ENCODE measurements around the gene MDK.

MDK gene

DNA sequence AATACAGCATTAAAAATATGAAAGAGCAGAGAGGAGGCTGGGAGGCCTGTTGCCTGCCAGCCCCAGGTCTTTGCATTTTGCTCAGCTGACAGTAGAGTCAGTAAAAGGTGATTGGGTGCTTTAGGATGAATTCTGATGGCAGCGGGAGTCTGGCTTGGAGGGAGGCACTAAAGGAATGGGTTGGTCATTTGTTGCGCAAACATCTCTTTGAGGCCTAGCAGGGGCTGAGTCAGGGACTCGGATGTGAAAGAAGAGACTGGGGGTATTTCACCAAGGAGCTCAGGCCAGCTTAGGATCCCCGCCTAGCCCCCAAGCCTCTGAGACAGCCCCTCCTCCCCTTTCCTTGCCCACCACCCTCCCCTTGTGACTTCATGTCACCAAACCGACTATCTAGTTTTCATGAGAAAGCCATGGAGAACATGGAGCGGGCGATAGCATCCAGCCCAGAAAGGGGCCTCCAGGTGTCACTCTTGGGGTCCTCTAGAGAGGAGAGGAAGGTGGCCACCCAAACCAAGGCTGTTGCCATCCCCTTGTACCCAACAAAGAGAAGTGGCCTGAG lies 24.5 kb upstream of the MDK start:
- H3K4me3 Mint-ChIP-seq: no peak overlapping the region
- ATAC-seq (replicated peaks): no peak
- H3K36me3 Mint-ChIP-seq: peaks cover 4 to 9% of the 10 kb centered on the region in 2 donors
- H3K27me3 Mint-ChIP-seq: no peaks in the 10 kb centered on the region
- H3K4me1 Mint-ChIP-seq: peaks cover 31 to 56% of the 10 kb centered on the region in 2 donors
- no peaks in the 10 kb centered on the region for H3K9me3 Mint-ChIP-seq
- H3K27ac Mint-ChIP-seq: no peak overlapping the region
- no peak for DNase-seq

DNA sequence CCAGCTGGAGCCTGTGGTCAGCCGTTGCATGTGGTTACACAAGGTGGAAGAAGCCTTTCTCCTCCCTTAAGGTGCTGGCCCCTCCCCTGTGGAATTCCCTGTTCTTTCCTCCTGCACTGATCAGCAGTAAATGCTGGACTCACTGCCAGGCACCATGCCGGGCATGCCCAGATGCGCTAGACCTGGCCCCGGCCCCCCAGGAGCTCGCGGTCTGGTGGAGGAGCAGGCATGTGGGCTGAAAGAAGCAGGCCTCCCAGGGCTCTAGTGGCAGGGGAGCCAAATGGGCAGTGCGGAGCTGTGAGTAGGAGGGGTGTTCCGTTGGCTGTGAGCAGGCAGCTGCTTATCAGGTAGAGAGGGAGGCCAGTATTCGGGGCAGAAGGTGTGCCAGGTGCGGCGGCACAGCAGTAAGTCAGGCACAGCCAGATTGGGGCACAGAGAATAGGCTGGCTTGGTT lies 24.0 kb upstream of the MDK start:
- no peak for ATAC-seq (replicated peaks)
- no peak for DNase-seq
- H3K4me3 Mint-ChIP-seq: no peak overlapping the region
- H3K27ac Mint-ChIP-seq: no peak overlapping the region
- H3K9me3 Mint-ChIP-seq: no peaks in the 10 kb centered on the region
- H3K36me3 Mint-ChIP-seq: peaks cover 4 to 9% of the 10 kb centered on the region in 2 donors
- no peaks in the 10 kb centered on the region for H3K27me3 Mint-ChIP-seq
- H3K4me1 Mint-ChIP-seq: peaks cover 33 to 57% of the 10 kb centered on the region in 2 donors

DNA sequence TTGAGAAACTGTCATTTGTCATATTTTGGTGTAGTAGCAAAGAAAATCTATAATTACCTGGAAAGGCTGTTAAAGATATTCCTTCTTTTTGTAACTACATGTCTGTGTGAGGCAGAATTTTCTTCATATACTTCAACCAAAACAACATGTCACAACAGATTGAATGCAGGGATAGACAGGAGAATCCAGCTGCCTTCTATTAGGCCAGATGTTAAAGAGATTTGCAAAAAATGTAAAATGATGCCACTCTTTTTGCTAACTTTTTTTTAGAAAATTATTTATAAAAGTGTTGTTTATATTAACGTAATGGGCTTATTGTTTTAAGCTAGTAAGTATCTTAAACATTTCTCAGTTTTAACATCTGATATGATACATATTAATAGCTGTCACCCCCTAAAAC lies 21.5 kb upstream of the MDK start:
- Mint-ChIP-seq H3K27ac (no peak overlapping the region), H3K9me3 (no peaks in the 10 kb centered on the region), H3K36me3 (peaks cover 1 to 9% of the 10 kb centered on the region in 2 donors)

DNA sequence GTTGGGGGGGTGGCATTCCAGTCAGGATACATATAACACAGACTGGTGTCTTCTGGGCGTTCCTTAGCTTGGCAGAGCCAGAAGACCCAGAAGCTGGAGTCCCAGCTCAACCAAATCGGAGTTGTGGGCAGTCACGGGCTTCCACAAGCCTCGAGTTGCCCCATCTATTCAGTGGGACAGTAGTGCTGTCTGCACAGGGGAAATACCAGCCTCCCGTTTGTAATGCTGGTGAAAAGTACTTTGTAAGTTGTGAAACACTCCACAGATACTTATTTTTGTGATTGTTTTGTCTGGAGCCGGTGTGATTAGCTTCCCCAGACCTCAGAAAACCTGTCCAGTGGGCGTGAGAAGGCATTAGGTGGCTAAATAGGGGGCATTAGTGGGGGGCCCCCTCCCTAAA lies 20.6 kb upstream of the MDK start:
- Mint-ChIP-seq H3K4me3 (peak overlapping the region; percentile 74 to 84), H3K36me3 (peaks cover 0 to 7% of the 10 kb centered on the region in 2 donors), H3K27ac (peak overlapping the region; percentile 84), H3K9me3 (no peaks in the 10 kb centered on the region), H3K27me3 (no peaks in the 10 kb centered on the region), H3K4me1 (peaks cover 27 to 43% of the 10 kb centered on the region in 2 donors)
- ATAC-seq (replicated peaks): peak; percentile 26 to 42
- no peak for DNase-seq

More for the DNA sequence above, 21.5 kb upstream of the MDK start:
- Mint-ChIP-seq H3K4me3 (no peak overlapping the region), H3K4me1 (peaks cover 27 to 43% of the 10 kb centered on the region in 2 donors), H3K27me3 (no peaks in the 10 kb centered on the region)
- no peak for DNase-seq
- no peak for ATAC-seq (replicated peaks)

- peaks cover 0 to 1% of the 10 kb centered on the region in 2 donors for H3K36me3 Mint-ChIP-seq
- H3K9me3 Mint-ChIP-seq: no peaks in the 10 kb centered on the region
- peak; percentile 40 for DNase-seq
- H3K4me3 Mint-ChIP-seq: peak overlapping the region; percentile 74 to 84
- ATAC-seq (replicated peaks): peak; percentile 95 to 96
- H3K27me3 Mint-ChIP-seq: no peaks in the 10 kb centered on the region
- H3K4me1 Mint-ChIP-seq: peaks cover 25 to 43% of the 10 kb centered on the region in 2 donors
- peak overlapping the region; percentile 84 for H3K27ac Mint-ChIP-seq
These were observed 19.9 kb upstream of the MDK start for GRCh38 chr11:46361283-46362155.

DNA sequence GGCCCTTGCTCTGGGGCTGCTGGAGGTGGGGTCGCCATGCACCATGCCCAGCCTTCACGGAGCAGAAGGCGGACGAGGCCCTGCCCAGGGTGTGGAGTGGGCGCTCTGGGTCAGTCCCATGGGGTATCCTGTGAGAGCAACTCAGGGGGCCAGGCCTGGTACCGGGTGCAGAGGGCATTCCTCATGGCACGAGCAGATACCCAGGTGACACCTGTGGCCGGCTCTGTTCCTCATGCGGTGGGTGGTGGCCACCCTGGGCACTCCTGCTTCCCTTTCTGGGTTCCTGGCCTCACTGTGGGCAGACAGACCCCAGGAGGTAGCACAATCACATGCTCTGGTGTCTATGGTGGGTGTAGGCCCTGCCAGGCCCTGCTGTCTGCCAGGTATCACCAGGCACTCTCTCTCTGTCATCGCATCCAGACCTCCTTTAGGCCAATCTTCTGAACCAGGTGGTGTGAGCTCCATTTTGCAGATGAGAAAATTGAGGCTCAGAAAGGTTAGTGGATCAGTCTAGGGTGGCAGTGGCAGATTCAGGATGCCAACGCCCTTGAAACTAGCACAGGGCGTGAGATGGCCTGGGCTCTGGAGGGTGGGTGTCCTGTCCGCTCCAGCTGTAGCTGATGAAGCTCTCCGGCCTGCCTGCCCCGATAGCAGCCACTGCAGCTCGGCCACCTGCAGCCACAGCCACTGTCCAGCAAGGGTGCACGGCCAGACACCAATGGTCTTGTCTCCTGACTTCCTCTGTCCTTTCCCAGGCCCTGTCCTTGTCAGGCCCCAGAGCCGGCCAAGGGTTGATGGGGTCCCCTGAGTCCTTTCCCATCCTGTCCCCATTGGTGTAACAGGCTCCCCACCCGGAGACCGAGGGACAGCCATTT lies 19.1 kb upstream of the MDK start:
- Mint-ChIP-seq H3K4me1 (peaks cover 25 to 40% of the 10 kb centered on the region in 2 donors), H3K36me3 (peaks cover 1 to 3% of the 10 kb centered on the region in 2 donors), H3K9me3 (no peaks in the 10 kb centered on the region), H3K4me3 (peak overlapping the region; percentile 74 to 84), H3K27me3 (no peaks in the 10 kb centered on the region), H3K27ac (peak overlapping the region; percentile 14)
- DNase-seq (no peak), ATAC-seq (replicated peaks) (peak; percentile 16 to 26)

GRCh38 chr11:46363031-46363407 lies 18.4 kb upstream of the MDK start:
- H3K4me3 Mint-ChIP-seq: no peak overlapping the region
- DNase-seq (no peak), ATAC-seq (replicated peaks) (no peak)
- peaks cover 21 to 36% of the 10 kb centered on the region in 2 donors for H3K4me1 Mint-ChIP-seq
- H3K27me3 Mint-ChIP-seq: no peaks in the 10 kb centered on the region
- H3K9me3 Mint-ChIP-seq: no peaks in the 10 kb centered on the region
- peaks cover 3% of the 10 kb centered on the region in 2 donors for H3K36me3 Mint-ChIP-seq
- H3K27ac Mint-ChIP-seq: no peak overlapping the region

GRCh38 chr11:46363455-46364005 lies 17.9 kb upstream of the MDK start:
- no peaks in the 10 kb centered on the region for H3K27me3 Mint-ChIP-seq
- H3K27ac Mint-ChIP-seq: no peak overlapping the region
- DNase-seq: no peak
- peaks cover 7% of the 10 kb centered on the region in 2 donors for H3K36me3 Mint-ChIP-seq
- no peak overlapping the region for H3K4me3 Mint-ChIP-seq
- peaks cover 21 to 38% of the 10 kb centered on the region in 2 donors for H3K4me1 Mint-ChIP-seq
- ATAC-seq (replicated peaks): no peak
- no peaks in the 10 kb centered on the region for H3K9me3 Mint-ChIP-seq

DNA sequence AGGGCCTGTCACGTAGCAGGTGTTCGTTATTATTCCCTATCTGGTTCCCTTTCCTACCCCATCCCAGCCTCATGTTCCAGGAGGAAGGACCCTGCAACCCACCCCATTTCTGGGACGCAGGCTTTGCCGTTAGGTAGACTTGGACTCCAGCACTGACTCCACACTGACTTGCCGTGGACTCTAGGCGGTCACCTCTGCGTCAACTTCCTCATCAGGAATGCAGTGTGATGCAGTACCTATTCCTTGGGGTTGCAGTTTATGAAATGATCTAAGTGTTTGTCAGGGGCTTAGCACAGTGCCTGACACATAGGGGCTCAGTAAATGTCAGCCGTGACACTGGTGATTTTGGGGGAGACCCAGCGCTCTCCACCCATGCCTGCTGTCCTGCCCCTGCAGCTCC lies 17.4 kb upstream of the MDK start:
- H3K27me3 Mint-ChIP-seq: no peaks in the 10 kb centered on the region
- H3K36me3 Mint-ChIP-seq: peaks cover 10 to 12% of the 10 kb centered on the region in 2 donors
- ATAC-seq (replicated peaks) (no peak), DNase-seq (no peak)
- no peaks in the 10 kb centered on the region for H3K9me3 Mint-ChIP-seq
- no peak overlapping the region for H3K27ac Mint-ChIP-seq
- no peak overlapping the region for H3K4me3 Mint-ChIP-seq
- peaks cover 23 to 43% of the 10 kb centered on the region in 2 donors for H3K4me1 Mint-ChIP-seq

GRCh38 chr11:46364791-46365190 lies 16.7 kb upstream of the MDK start:
- ATAC-seq (replicated peaks): no peak
- Mint-ChIP-seq H3K4me3 (no peak overlapping the region), H3K27ac (no peak overlapping the region), H3K27me3 (no peaks in the 10 kb centered on the region), H3K9me3 (no peaks in the 10 kb centered on the region), H3K36me3 (peaks cover 14 to 18% of the 10 kb centered on the region in 2 donors), H3K4me1 (peaks cover 26 to 45% of the 10 kb centered on the region in 2 donors)
- DNase-seq: no peak

- H3K4me1 Mint-ChIP-seq: peaks cover 20 to 36% of the 10 kb centered on the region in 2 donors
- H3K27me3 Mint-ChIP-seq: no peaks in the 10 kb centered on the region
- no peaks in the 10 kb centered on the region for H3K9me3 Mint-ChIP-seq
- no peak for DNase-seq
- ATAC-seq (replicated peaks): no peak
- H3K36me3 Mint-ChIP-seq: peaks cover 22 to 23% of the 10 kb centered on the region in 2 donors
- H3K4me3 Mint-ChIP-seq: no peak overlapping the region
- H3K27ac Mint-ChIP-seq: no peak overlapping the region
These were observed 15.2 kb upstream of the MDK start for GRCh38 chr11:46366260-46366659.

GRCh38 chr11:46366661-46367161 lies 14.8 kb upstream of the MDK start:
- H3K4me1 Mint-ChIP-seq: peaks cover 17 to 31% of the 10 kb centered on the region in 2 donors
- H3K27ac Mint-ChIP-seq: no peak overlapping the region
- no peak overlapping the region for H3K4me3 Mint-ChIP-seq
- no peaks in the 10 kb centered on the region for H3K27me3 Mint-ChIP-seq
- H3K9me3 Mint-ChIP-seq: no peaks in the 10 kb centered on the region
- ATAC-seq (replicated peaks) (no peak), DNase-seq (no peak)
- peaks cover 22 to 23% of the 10 kb centered on the region in 2 donors for H3K36me3 Mint-ChIP-seq

GRCh38 chr11:46367244-46367915 lies 14.1 kb upstream of the MDK start:
- peak; percentile 43 for DNase-seq
- Mint-ChIP-seq H3K9me3 (no peaks in the 10 kb centered on the region), H3K27ac (no peak overlapping the region), H3K27me3 (no peaks in the 10 kb centered on the region), H3K4me1 (peaks cover 13 to 25% of the 10 kb centered on the region in 2 donors), H3K4me3 (no peak overlapping the region), H3K36me3 (peaks cover 23 to 25% of the 10 kb centered on the region in 2 donors)
- ATAC-seq (replicated peaks): peak; percentile 84 to 89
